SHP77 treated with DMSO at 0.1 percent for 48 hours (cell line): ENCODE results near the gene CD9.

Source experiments
- DNase-seq: peaks from one replicate; lab custom pipeline; 2025; lab: John Stamatoyannopoulos, UW

The CD9 gene

GRCh38 chr12:6221146-6221545 is 20.9 kb downstream of the CD9 start:
- DNase-seq: no peak

GRCh38 chr12:6222078-6222654 is 22.0 kb downstream of the CD9 start:
- no peak for DNase-seq

DNA sequence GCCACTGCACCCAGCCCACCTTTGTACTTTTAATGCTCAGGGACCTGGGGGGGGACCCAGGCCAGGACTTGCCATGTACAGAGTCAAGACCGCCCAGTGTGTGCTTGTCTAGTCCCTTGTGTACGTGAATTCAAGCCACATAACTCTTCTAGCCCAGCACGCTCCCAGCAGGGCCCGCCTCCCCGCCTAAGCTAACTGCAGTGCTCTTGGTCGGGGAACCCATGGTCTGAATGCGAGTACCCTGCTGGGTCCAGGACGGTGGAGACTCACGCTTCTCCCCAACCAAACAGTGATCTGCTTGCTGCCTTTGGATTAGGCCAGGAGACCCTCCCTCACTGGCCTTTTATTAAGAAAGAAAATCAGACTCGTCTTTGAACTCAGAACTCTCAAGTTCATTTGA is 23.3 kb downstream of the CD9 start:
- no peak for DNase-seq

DNA sequence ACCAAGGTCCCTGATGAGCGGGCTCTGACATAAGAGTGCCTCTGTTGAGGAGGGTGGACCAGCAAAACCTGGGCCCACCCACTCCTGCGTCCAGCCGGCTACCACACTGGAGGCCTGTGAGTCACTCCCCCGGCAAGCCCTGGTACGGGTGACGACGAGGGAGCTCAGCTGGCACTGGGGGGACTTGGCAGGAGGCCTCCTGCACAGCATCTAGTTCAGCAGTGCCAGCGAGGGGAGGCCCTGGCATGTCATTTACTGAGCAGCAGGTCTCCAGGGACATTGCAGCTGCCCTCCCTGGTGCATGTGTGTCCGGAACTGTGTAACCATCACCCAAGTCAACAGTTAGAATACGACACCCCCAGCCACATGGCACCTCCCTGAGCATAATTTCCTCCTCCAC is 24.4 kb downstream of the CD9 start:
- no peak for DNase-seq

DNA sequence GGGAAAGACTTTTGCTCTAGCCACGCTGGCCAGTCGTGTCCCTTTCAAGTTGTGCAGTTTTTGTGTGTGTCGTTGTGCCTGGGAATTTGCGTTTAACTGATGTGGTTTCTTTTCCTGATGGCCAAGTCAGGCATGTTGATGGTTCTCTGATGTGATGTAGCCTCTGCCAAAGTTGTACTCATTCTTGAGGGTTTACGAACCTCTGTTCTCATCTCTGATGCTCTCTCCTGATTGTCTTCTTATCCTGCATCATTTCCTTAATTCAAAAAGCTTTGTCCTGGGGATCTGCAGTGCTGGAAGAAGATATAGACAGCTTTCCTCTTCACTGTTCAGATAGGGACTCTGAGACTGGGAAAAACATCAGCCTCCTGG is 25.4 kb downstream of the CD9 start:
- DNase-seq: no peak

- DNase-seq: no peak
These were observed 25.9 kb downstream of the CD9 start for GRCh38 chr12:6226002-6226678.

- no peak for DNase-seq
These were observed 26.5 kb downstream of the CD9 start for GRCh38 chr12:6226679-6227051.

- DNase-seq: no peak
These were observed 28.5 kb downstream of the CD9 start for GRCh38 chr12:6228535-6229223.

GRCh38 chr12:6229224-6230218 is 29.3 kb downstream of the CD9 start:
- no peak for DNase-seq

DNA sequence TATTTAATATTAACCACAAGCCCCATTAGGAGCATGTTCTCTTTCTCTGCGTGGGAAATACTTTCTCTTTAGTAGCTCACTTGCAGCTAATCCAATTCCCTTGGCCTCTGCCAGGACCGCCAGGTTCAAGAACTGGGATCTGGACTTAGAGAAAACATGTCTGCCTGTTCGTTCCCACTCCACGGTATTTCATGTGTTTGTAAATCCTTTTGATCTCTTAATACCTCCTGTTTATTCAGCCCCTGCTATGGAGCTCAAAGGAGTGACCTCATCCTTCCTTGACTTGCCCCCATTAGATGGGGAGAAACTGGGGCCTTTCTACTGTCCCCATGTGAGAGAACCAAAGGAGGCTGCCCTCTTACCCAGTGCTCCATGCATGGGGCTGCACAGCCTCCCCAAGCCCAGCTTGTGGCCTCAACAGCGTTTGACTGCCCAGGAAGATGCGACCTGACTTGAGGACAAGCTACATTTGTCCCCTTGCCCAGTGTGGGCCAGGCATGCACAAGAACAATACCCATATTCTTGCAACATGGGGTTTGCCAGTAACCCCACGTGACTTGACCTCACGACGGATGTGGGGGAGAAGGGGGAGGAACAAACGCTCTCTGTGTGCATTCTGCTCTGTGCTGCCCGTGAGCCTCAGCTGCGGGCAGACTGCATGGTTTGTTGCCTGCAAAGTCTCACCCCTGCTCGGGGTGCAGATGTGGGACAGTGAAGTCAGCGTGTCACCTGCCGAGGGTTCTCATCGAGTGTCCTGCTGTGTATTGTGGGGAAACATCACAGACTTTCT is 30.3 kb downstream of the CD9 start:
- no peak for DNase-seq

GRCh38 chr12:6231359-6232268 is 31.4 kb downstream of the CD9 start:
- DNase-seq: no peak

GRCh38 chr12:6233121-6233971 is 33.1 kb downstream of the CD9 start:
- DNase-seq: no peak

GRCh38 chr12:6234214-6234613 is 34.0 kb downstream of the CD9 start:
- no peak for DNase-seq

DNA sequence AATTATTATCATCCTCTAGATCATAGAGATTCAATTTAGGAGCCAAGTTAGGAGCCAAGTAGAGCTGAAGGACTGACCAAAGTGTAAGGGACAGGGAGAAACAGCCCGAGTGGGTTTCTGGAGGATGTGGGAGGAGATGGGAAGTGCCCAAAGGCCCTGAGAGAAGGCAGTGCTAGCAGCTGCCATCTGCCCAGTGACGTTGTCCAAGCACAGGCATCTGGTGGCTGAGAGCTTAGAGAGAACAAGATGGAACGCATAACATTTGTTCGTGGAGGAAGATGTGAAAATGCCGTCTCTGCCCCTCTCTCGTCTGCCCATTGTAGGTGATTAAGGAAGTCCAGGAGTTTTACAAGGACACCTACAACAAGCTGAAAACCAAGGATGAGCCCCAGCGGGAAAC is 34.7 kb downstream of the CD9 start:
- no peak for DNase-seq

- DNase-seq: peak; percentile 1
These were observed 35.3 kb downstream of the CD9 start for GRCh38 chr12:6235499-6235898.

GRCh38 chr12:6235906-6236640 is 35.9 kb downstream of the CD9 start:
- DNase-seq: no peak

DNA sequence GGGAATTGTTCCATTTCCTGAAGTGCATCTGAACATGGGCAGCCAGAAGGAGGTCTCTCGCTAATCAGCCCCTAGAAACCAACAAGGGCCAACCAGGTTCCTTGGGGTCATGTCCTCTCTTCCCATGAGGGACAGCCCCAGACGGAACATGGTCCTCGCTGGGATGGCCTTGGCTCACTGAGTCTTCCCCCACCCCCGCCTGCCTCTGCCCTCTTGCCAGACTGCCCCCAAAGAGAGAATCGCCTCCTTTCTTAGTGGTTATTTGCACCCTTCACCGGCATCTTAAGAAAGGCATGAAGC is 36.4 kb downstream of the CD9 start:
- no peak for DNase-seq

DNA sequence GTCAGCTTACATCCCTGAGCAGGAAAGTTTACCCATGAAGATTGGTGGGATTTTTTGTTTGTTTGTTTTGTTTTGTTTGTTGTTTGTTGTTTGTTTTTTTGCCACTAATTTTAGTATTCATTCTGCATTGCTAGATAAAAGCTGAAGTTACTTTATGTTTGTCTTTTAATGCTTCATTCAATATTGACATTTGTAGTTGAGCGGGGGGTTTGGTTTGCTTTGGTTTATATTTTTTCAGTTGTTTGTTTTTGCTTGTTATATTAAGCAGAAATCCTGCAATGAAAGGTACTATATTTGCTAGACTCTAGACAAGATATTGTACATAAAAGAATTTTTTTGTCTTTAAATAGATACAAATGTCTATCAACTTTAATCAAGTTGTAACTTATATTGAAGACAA is 37.6 kb downstream of the CD9 start:
- no peak for DNase-seq

- DNase-seq: no peak
These were observed 38.7 kb downstream of the CD9 start for GRCh38 chr12:6238875-6239274.
